Panc1 (cell line): ENCODE data around the gene CYP2W1. TPM values are rescaled to one million over a fixed set of nuclear protein-coding genes. Genes with fewer than 3 reads are reported as not detected.
"Not testable (repeated sequence)": the region's sequence is repeated elsewhere in the genome, so short reads cannot be mapped to it uniquely, and the experiment has no call there.

Experiments used
- ATAC-seq: fragments of 200-7000 bp; cut with Tn5 transposase; 2 replicates; pipeline ENCODE4 v1.9.1; 2020; ENCODE audit warnings: mild to moderate bottlenecking, moderate library complexity
- BruUV-seq: library from RNA; stranded (reverse); fragments of 400-500 nt; replicated peaks from 2 replicates; lab custom pipeline; 2021; lab: Mats Ljungman, UMichigan
- CTCF ChIA-PET: fragments of 300-600 bp; sonication (Branson Sonifier 250); formaldehyde crosslinking; loops from one replicate; lab custom pipeline; 2022; ENCODE audit warnings: antibody characterized with exemption; lab: Charles Lee
- POLR2A ChIA-PET: fragments of 300-600 bp; sonication (Branson Sonifier 250); formaldehyde crosslinking; loops from one replicate; lab custom pipeline; 2022; ENCODE audit warnings: antibody characterized with exemption; lab: Charles Lee
- DNase-seq: peaks from one replicate; pipeline ENCODE4 v3.0.0-alpha.2; 2010; ENCODE audit warnings: low read depth, low spot score
- H3K27ac ChIP-seq: 2 replicates; pipeline ENCODE4 v1.5.1; 2011; ENCODE audit warnings: mild to moderate bottlenecking, low read length, inconsistent platforms
- H3K27me3 ChIP-seq: fragments of 200-500 bp; sonication (Bioruptor generic); 2 replicates; pipeline ENCODE4 v1.6.0; 2014; ENCODE audit warnings: low read length, inconsistent platforms; ENCODE audit not compliant: control insufficient read depth, insufficient read depth
- H3K36me3 ChIP-seq: fragments of 200-500 bp; sonication (Bioruptor generic); 2 replicates; pipeline ENCODE4 v1.5.1; 2014; ENCODE audit warnings: inconsistent platforms, mild to moderate bottlenecking, low read length, moderate library complexity; ENCODE audit not compliant: control insufficient read depth, insufficient read depth
- H3K4me1 ChIP-seq: 2 replicates; pipeline ENCODE4 v1.5.1; 2011; ENCODE audit warnings: inconsistent platforms, mild to moderate bottlenecking, low read length, moderate library complexity; ENCODE audit not compliant: control insufficient read depth, insufficient read depth
- H3K4me3 ChIP-seq, 2 experiments: 2 replicates each; pipeline ENCODE4 v1.5.1; 2011 to 2012; ENCODE audit warnings: low read depth in 2 of 2, low read length in 2 of 2, mild to moderate bottlenecking in 2 of 2, inconsistent platforms in 1 of 2, moderate library complexity in 1 of 2
- H3K9me3 ChIP-seq: fragments of 200-500 bp; sonication (Bioruptor generic); 2 replicates; pipeline ENCODE4 v1.5.1; 2014; ENCODE audit warnings: low read depth, mild to moderate bottlenecking, inconsistent platforms, low read length, moderate library complexity; ENCODE audit not compliant: control insufficient read depth, insufficient read depth
- SIN3A ChIP-seq: IDR thresholded peaks from 2 replicates; pipeline ENCODE4 v1.6.1; 2012; ENCODE audit warnings: low read depth, mild to moderate bottlenecking, low read length, moderate library complexity, borderline replicate concordance; ENCODE audit not compliant: insufficient read depth
- in situ Hi-C: cut with HindIII; loops from 2 replicates; pipeline ENCODE4 v1.10.0; 2016; ENCODE audit warnings: low sequenced_read_pairs, low pct_unique_long_range_greater_than_20kb
- intact Hi-C: fragments of 100-400 bp; cut with micrococcal nuclease; formaldehyde crosslinking; loops from one replicate; pipeline ENCODE4 v1.10.0; 2022; ENCODE audit not compliant: unreplicated experiment
- total RNA-seq: library from RNA; stranded (reverse); gene quantifications from one replicate; pipeline ENCODE4 v1.2.1, GENCODE V29; 2021; ENCODE audit not compliant: unreplicated experiment
- TF ChIP-seq, protein P1 (sequence below), 2 experiments: IDR thresholded peaks; 2 replicates each; pipeline ENCODE4 v1.6.1; 2011 to 2012; ENCODE audit warnings: low read depth in 2 of 2, control low read depth in 1 of 2, low read length in 1 of 2, mild to moderate bottlenecking in 1 of 2, moderate library complexity in 1 of 2; ENCODE audit not compliant: insufficient read depth in 1 of 2
- TF ChIP-seq, protein P2 (sequence below): fragments of 450-650 bp; IDR thresholded peaks from 2 replicates; pipeline ENCODE4 v1.5.1; 2017; ENCODE audit warnings: mild to moderate bottlenecking

CYP2W1 gene
- total RNA-seq, 1 experiment from 2014 or later: 0.74 TPM

- Histone ChIP-seq H3K27me3 (no peaks in the 10 kb centered on the region), H3K27ac (no peak overlapping the region), H3K36me3 (no peaks in the 10 kb centered on the region), H3K9me3 (no peaks in the 10 kb centered on the region), H3K4me1 (peaks cover 9% of the 10 kb centered on the region; the same call in 1 of the 2 replicates), H3K4me3 (no peak overlapping the region)
- TF ChIP-seq, protein P1, sequence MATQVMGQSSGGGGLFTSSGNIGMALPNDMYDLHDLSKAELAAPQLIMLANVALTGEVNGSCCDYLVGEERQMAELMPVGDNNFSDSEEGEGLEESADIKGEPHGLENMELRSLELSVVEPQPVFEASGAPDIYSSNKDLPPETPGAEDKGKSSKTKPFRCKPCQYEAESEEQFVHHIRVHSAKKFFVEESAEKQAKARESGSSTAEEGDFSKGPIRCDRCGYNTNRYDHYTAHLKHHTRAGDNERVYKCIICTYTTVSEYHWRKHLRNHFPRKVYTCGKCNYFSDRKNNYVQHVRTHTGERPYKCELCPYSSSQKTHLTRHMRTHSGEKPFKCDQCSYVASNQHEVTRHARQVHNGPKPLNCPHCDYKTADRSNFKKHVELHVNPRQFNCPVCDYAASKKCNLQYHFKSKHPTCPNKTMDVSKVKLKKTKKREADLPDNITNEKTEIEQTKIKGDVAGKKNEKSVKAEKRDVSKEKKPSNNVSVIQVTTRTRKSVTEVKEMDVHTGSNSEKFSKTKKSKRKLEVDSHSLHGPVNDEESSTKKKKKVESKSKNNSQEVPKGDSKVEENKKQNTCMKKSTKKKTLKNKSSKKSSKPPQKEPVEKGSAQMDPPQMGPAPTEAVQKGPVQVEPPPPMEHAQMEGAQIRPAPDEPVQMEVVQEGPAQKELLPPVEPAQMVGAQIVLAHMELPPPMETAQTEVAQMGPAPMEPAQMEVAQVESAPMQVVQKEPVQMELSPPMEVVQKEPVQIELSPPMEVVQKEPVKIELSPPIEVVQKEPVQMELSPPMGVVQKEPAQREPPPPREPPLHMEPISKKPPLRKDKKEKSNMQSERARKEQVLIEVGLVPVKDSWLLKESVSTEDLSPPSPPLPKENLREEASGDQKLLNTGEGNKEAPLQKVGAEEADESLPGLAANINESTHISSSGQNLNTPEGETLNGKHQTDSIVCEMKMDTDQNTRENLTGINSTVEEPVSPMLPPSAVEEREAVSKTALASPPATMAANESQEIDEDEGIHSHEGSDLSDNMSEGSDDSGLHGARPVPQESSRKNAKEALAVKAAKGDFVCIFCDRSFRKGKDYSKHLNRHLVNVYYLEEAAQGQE (IDR thresholded peaks at IDR 0.05; ENCODE audit: insufficient read depth in 1 of 2, low read depth in 2 of 2, low read length in 1 of 2): no peak
- TF ChIP-seq, protein P2, sequence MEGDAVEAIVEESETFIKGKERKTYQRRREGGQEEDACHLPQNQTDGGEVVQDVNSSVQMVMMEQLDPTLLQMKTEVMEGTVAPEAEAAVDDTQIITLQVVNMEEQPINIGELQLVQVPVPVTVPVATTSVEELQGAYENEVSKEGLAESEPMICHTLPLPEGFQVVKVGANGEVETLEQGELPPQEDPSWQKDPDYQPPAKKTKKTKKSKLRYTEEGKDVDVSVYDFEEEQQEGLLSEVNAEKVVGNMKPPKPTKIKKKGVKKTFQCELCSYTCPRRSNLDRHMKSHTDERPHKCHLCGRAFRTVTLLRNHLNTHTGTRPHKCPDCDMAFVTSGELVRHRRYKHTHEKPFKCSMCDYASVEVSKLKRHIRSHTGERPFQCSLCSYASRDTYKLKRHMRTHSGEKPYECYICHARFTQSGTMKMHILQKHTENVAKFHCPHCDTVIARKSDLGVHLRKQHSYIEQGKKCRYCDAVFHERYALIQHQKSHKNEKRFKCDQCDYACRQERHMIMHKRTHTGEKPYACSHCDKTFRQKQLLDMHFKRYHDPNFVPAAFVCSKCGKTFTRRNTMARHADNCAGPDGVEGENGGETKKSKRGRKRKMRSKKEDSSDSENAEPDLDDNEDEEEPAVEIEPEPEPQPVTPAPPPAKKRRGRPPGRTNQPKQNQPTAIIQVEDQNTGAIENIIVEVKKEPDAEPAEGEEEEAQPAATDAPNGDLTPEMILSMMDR: no peak
- TF ChIP-seq SIN3A: no peak
- no TSS peak for BruUV-seq
- DNase-seq (no peak), ATAC-seq (no peak)
- in situ Hi-C loops (no loop called here), intact Hi-C loops (no loop called here)
- ChIA-PET CTCF (no interaction called here), POLR2A (no interaction called here)
Measured at GRCh38 chr7:999941-1000935, 17.3 kb downstream of the CYP2W1 start.

- ATAC-seq: peak; percentile 74
- BruUV-seq, H3K9me3 ChIP-seq, POLR2A ChIA-PET, H3K27ac ChIP-seq, H3K36me3 ChIP-seq, H3K27me3 ChIP-seq, in situ Hi-C loops, H3K4me3 ChIP-seq, intact Hi-C loops, CTCF ChIA-PET, H3K4me1 ChIP-seq, DNase-seq: not testable (repeated sequence)
Measured at GRCh38 chr7:1001069-1001770, 18.2 kb downstream of the CYP2W1 start.

DNA sequence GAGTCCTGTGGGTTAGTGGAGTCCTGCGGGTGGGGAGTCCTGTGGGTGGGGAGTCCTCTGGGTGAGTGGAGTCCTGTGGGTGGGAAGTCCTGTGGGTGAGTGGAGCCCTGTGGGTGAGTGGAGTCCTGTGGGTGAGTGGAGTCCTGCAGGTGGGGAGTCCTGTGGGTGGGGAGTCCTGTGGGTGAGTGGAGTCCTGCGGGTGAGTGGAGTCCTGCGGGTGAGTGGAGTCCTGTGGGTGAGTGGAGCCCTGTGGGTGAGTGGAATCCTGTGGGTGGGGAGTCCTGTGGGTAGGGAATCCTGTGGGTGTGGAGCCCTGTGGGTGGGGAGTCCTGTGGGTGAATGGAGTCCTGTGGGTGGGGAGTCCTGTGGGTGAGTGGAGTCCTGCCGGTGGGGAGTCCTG lies 19.0 kb downstream of the CYP2W1 start:
- ATAC-seq, H3K4me1 ChIP-seq, DNase-seq, BruUV-seq, H3K9me3 ChIP-seq, intact Hi-C loops, H3K36me3 ChIP-seq, H3K27me3 ChIP-seq, POLR2A ChIA-PET, in situ Hi-C loops, CTCF ChIA-PET, H3K4me3 ChIP-seq, H3K27ac ChIP-seq: not testable (repeated sequence)

DNA sequence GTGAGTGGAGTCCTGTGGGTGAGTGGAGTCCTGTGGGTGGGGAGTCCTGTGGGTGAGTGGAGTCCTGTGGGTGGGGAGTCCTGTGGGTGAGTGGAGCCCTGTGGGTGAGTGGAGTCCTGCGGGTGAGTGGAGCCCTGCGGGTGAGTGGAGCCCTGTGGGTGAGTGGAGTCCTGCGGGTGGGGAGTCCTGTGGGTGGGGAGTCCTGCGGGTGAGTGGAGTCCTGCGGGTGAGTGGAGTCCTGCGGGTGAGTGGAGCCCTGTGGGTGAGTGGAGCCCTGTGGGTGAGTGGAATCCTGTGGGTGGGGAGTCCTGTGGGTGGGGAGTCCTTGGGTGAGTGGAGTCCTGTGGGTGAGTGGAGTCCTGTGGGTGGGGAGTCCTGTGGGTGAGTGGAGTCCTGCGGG lies 19.5 kb downstream of the CYP2W1 start:
- H3K4me3 ChIP-seq, BruUV-seq, H3K9me3 ChIP-seq, H3K4me1 ChIP-seq, DNase-seq, in situ Hi-C loops, H3K27ac ChIP-seq, intact Hi-C loops, H3K27me3 ChIP-seq, POLR2A ChIA-PET, H3K36me3 ChIP-seq, ATAC-seq, CTCF ChIA-PET: not testable (repeated sequence)
